ENCODE results near the gene PCDH9. TPM values are rescaled to one million over a fixed set of nuclear protein-coding genes. Genes with fewer than 3 reads are reported as not detected.
A peak's percentile ranks its signal among the peaks of the same experiment; 100 is the strongest.

The PCDH9 gene
- total and polyA plus RNA-seq, 4 experiments from 2014 or later = 0.08 to 0.18 (median 0.14) TPM

GRCh38 chr13:67259208-67259607, 29.1 kb upstream of the PCDH9 start:
- POLR2A ChIA-PET (ENCODE audit: partially characterized antibody) = no interaction called here
- DNase-seq = no peak
- Histone ChIP-seq H3K4me1 (ENCODE audit: insufficient read depth, low read length) (no peaks in the 10 kb centered on the region), H3K36me3 (ENCODE audit: insufficient read depth, low read length) (no peaks in the 10 kb centered on the region), H3K9me3 (ENCODE audit: control insufficient read depth in 1 of 2, low read length in 2 of 2) (no peaks in the 10 kb centered on the region), H3K27ac (ENCODE audit: low read depth, low read length) (no peak overlapping the region), H3K27me3 (ENCODE audit: insufficient read depth, low read length) (no peaks in the 10 kb centered on the region), H3K4me3 (ENCODE audit: low read length in 2 of 2) (no peak overlapping the region)
- Mint-ChIP-seq H3K4me3 (no peak overlapping the region), H3K27ac (no peak overlapping the region), H3K9me3 (peaks cover 0 to 4% (median 0%) of the 10 kb centered on the region in 8 donors), H3K4me1 (no peaks in the 10 kb centered on the region), H3K36me3 (no peaks in the 10 kb centered on the region), H3K27me3 (no peaks in the 10 kb centered on the region)
- CTCF ChIA-PET (ENCODE audit: partially characterized antibody) = no interaction called here
- intact Hi-C loops (cut with micrococcal nuclease) = no loop called here

- Histone ChIP-seq H3K27me3 (ENCODE audit: insufficient read depth, low read length) (no peaks in the 10 kb centered on the region), H3K36me3 (ENCODE audit: insufficient read depth, low read length) (no peaks in the 10 kb centered on the region), H3K4me3 (ENCODE audit: low read length in 2 of 2) (no peak overlapping the region), H3K4me1 (ENCODE audit: insufficient read depth, low read length) (no peaks in the 10 kb centered on the region), H3K9me3 (ENCODE audit: control insufficient read depth in 1 of 2, low read length in 2 of 2) (no peaks in the 10 kb centered on the region), H3K27ac (ENCODE audit: low read depth, low read length) (no peak overlapping the region)
- no peaks in the 10 kb centered on the region for H3K4me1 Mint-ChIP-seq
- intact Hi-C loops (cut with micrococcal nuclease) = no loop called here
- H3K27me3 Mint-ChIP-seq = no peaks in the 10 kb centered on the region
- no peak overlapping the region for H3K27ac Mint-ChIP-seq
- peaks cover 0 to 4% (median 0%) of the 10 kb centered on the region in 8 donors for H3K9me3 Mint-ChIP-seq
- H3K36me3 Mint-ChIP-seq = no peaks in the 10 kb centered on the region
- ChIA-PET CTCF (ENCODE audit: partially characterized antibody) (no interaction called here), POLR2A (ENCODE audit: partially characterized antibody) (no interaction called here)
- DNase-seq = no peak
- H3K4me3 Mint-ChIP-seq = no peak overlapping the region
These were observed 28.3 kb upstream of the PCDH9 start for GRCh38 chr13:67258482-67258881.

GRCh38 chr13:67238861-67239260, 8.7 kb upstream of the PCDH9 start:
- Histone ChIP-seq H3K4me3 (ENCODE audit: low read length in 2 of 2) (no peak overlapping the region), H3K4me1 (ENCODE audit: insufficient read depth, low read length) (no peaks in the 10 kb centered on the region), H3K27ac (ENCODE audit: low read depth, low read length) (no peak overlapping the region), H3K36me3 (ENCODE audit: insufficient read depth, low read length) (no peaks in the 10 kb centered on the region), H3K9me3 (ENCODE audit: control insufficient read depth in 1 of 2, low read length in 2 of 2) (no peaks in the 10 kb centered on the region), H3K27me3 (ENCODE audit: insufficient read depth, low read length) (no peaks in the 10 kb centered on the region)
- no peak overlapping the region for H3K27ac Mint-ChIP-seq
- no peaks in the 10 kb centered on the region for H3K27me3 Mint-ChIP-seq
- POLR2A ChIA-PET (ENCODE audit: partially characterized antibody) = no interaction called here
- H3K4me1 Mint-ChIP-seq = no peaks in the 10 kb centered on the region
- intact Hi-C loops (cut with micrococcal nuclease) = no loop called here
- no peak for DNase-seq
- CTCF ChIA-PET (ENCODE audit: partially characterized antibody) = interaction anchor here (1.2 to 2.3 kb wide), 5 partner anchors 8 to 15 kb away, joined by 3 to 7 read pairs (median 4); no protein-coding TSS in a partner anchor
- H3K4me3 Mint-ChIP-seq = no peak overlapping the region
- no peaks in the 10 kb centered on the region for H3K36me3 Mint-ChIP-seq
- H3K9me3 Mint-ChIP-seq = no peaks in the 10 kb centered on the region

GRCh38 chr13:67238277-67238859, 8.2 kb upstream of the PCDH9 start:
- intact Hi-C loops (cut with micrococcal nuclease) = no loop called here
- H3K27me3 ChIP-seq (ENCODE audit: insufficient read depth, low read length) = no peaks in the 10 kb centered on the region
- H3K36me3 Mint-ChIP-seq = no peaks in the 10 kb centered on the region
- no peak overlapping the region for H3K4me3 Mint-ChIP-seq
- H3K27me3 Mint-ChIP-seq = no peaks in the 10 kb centered on the region
- no peaks in the 10 kb centered on the region for H3K36me3 ChIP-seq (ENCODE audit: insufficient read depth, low read length)
- peak in 3 of 5 donors; percentile 33 to 34 (median 34) for DNase-seq
- no peaks in the 10 kb centered on the region for H3K4me1 Mint-ChIP-seq
- no peak overlapping the region for H3K4me3 ChIP-seq (ENCODE audit: low read length in 2 of 2)
- no peaks in the 10 kb centered on the region for H3K9me3 ChIP-seq (ENCODE audit: control insufficient read depth in 1 of 2, low read length in 2 of 2)
- H3K4me1 ChIP-seq (ENCODE audit: insufficient read depth, low read length) = no peaks in the 10 kb centered on the region
- no peak overlapping the region for H3K27ac Mint-ChIP-seq
- H3K27ac ChIP-seq (ENCODE audit: low read depth, low read length) = no peak overlapping the region
- CTCF ChIA-PET (ENCODE audit: partially characterized antibody) = interaction anchor here (0.7 to 2.3 kb wide), 7 partner anchors 9 to 17 kb away, joined by 3 to 7 read pairs (median 3); no protein-coding TSS in a partner anchor
- POLR2A ChIA-PET (ENCODE audit: partially characterized antibody) = no interaction called here
- no peaks in the 10 kb centered on the region for H3K9me3 Mint-ChIP-seq

- Histone ChIP-seq H3K27me3 (ENCODE audit: insufficient read depth, low read length) (no peaks in the 10 kb centered on the region), H3K9me3 (ENCODE audit: control insufficient read depth in 1 of 2, low read length in 2 of 2) (no peaks in the 10 kb centered on the region), H3K27ac (ENCODE audit: low read depth, low read length) (no peak overlapping the region), H3K36me3 (ENCODE audit: insufficient read depth, low read length) (no peaks in the 10 kb centered on the region), H3K4me3 (ENCODE audit: low read length in 2 of 2) (no peak overlapping the region), H3K4me1 (ENCODE audit: insufficient read depth, low read length) (no peaks in the 10 kb centered on the region)
- POLR2A ChIA-PET (ENCODE audit: partially characterized antibody) = no interaction called here
- intact Hi-C loops (cut with micrococcal nuclease) = no loop called here
- H3K27ac Mint-ChIP-seq = no peak overlapping the region
- no peak for DNase-seq
- peaks cover 0 to 2% (median 0%) of the 10 kb centered on the region in 8 donors for H3K9me3 Mint-ChIP-seq
- peaks cover 0 to 2% of the 10 kb centered on the region in 2 donors for H3K36me3 Mint-ChIP-seq
- H3K4me1 Mint-ChIP-seq = peaks cover 4 to 14% (median 8%) of the 10 kb centered on the region in 4 donors
- no peak overlapping the region for H3K4me3 Mint-ChIP-seq
- H3K27me3 Mint-ChIP-seq = peaks cover 0 to 2% of the 10 kb centered on the region in 2 donors
- CTCF ChIA-PET (ENCODE audit: partially characterized antibody) = no interaction called here
These were observed 5.1 kb upstream of the PCDH9 start for GRCh38 chr13:67235265-67235664.

- Histone ChIP-seq H3K9me3 (ENCODE audit: control insufficient read depth in 1 of 2, low read length in 2 of 2) (no peaks in the 10 kb centered on the region), H3K27me3 (ENCODE audit: insufficient read depth, low read length) (no peaks in the 10 kb centered on the region), H3K27ac (ENCODE audit: low read depth, low read length) (no peak overlapping the region), H3K4me1 (ENCODE audit: insufficient read depth, low read length) (peaks cover 15% of the 10 kb centered on the region), H3K36me3 (ENCODE audit: insufficient read depth, low read length) (no peaks in the 10 kb centered on the region), H3K4me3 (ENCODE audit: low read length in 2 of 2) (no peak overlapping the region)
- no peak for DNase-seq
- Mint-ChIP-seq H3K4me1 (peaks cover 4 to 14% (median 8%) of the 10 kb centered on the region in 4 donors), H3K9me3 (peaks cover 0 to 2% (median 0%) of the 10 kb centered on the region in 8 donors), H3K4me3 (peak overlapping the region in 1 of 8 donors; percentile 2), H3K36me3 (peaks cover 0 to 2% of the 10 kb centered on the region in 2 donors), H3K27me3 (peaks cover 0 to 8% of the 10 kb centered on the region in 2 donors), H3K27ac (peak overlapping the region in 1 of 7 donors; percentile 31)
- ChIA-PET CTCF (ENCODE audit: partially characterized antibody) (no interaction called here), POLR2A (ENCODE audit: partially characterized antibody) (no interaction called here)
- intact Hi-C loops (cut with micrococcal nuclease) = no loop called here
These were observed 2.2 kb upstream of the PCDH9 start for GRCh38 chr13:67232384-67232783.

GRCh38 chr13:67231289-67232000, 1.3 kb upstream of the PCDH9 start:
- Histone ChIP-seq H3K27me3 (ENCODE audit: insufficient read depth, low read length) (no peaks in the 10 kb centered on the region), H3K9me3 (ENCODE audit: control insufficient read depth in 1 of 2, low read length in 2 of 2) (no peaks in the 10 kb centered on the region), H3K36me3 (ENCODE audit: insufficient read depth, low read length) (no peaks in the 10 kb centered on the region), H3K4me1 (ENCODE audit: insufficient read depth, low read length) (peaks cover 15% of the 10 kb centered on the region), H3K4me3 (ENCODE audit: low read length in 2 of 2) (peak overlapping the region; percentile 39 to 67), H3K27ac (ENCODE audit: low read depth, low read length) (no peak overlapping the region)
- H3K27me3 Mint-ChIP-seq = peaks cover 4 to 10% of the 10 kb centered on the region in 2 donors
- peak overlapping the region in 1 of 8 donors; percentile 89 for H3K4me3 Mint-ChIP-seq
- peaks cover 0 to 2% of the 10 kb centered on the region in 2 donors for H3K36me3 Mint-ChIP-seq
- no peak for DNase-seq
- peaks cover 4 to 14% (median 8%) of the 10 kb centered on the region in 4 donors for H3K4me1 Mint-ChIP-seq
- ChIA-PET POLR2A (ENCODE audit: partially characterized antibody) (no interaction called here), CTCF (ENCODE audit: partially characterized antibody) (no interaction called here)
- peak overlapping the region in 3 of 7 donors; percentile 1 to 48 (median 26) for H3K27ac Mint-ChIP-seq
- H3K9me3 Mint-ChIP-seq = peaks cover 0 to 2% (median 0%) of the 10 kb centered on the region in 8 donors
- intact Hi-C loops (cut with micrococcal nuclease) = no loop called here

All from CD4-positive, alpha-beta memory T cell (primary cell).